ENCODE measurements around the gene TMEM182. TPM values are rescaled to one million over a fixed set of nuclear protein-coding genes. Genes with fewer than 3 reads are reported as not detected.

Gene TMEM182
- total RNA-seq, 4 donors from 2014 or later, result 6.1 to 15.2 (median 8.0) TPM

DNA sequence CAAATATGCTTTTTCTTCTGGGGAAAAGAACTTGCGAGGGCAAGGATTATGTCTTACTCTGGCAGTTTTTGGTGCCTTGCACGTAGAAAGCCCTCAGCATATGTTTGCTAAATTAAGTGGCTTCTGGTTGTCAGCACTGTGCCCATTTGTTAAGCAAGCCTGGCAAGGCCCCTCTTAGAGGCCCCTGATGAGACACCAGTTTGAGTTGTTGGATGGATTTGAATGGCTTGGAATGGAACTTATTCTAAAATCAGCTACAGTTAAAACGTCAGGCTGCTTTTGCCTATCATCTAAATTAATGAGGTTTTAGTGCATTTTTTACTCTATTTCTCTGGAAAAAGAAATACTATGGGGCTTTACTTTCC lies 28.2 kb downstream of the TMEM182 start:
- no peaks in the 10 kb centered on the region for H3K27me3 ChIP-seq
- ATAC-seq, result no peak
- H3K9me3 ChIP-seq, result no peaks in the 10 kb centered on the region
- no peaks in the 10 kb centered on the region for H3K36me3 ChIP-seq
- intact Hi-C loops (cut with DNase I; ENCODE audit: low total_unique reads), result no loop called here
- H3K27ac ChIP-seq, result peak overlapping the region; percentile 19 to 78 (median 69)
- peaks cover 55 to 56% of the 10 kb centered on the region in 2 donors for H3K4me1 ChIP-seq
- TF ChIP-seq POLR2A (IDR thresholded peaks at IDR 0.05), result no peak
- TF ChIP-seq, protein P1, sequence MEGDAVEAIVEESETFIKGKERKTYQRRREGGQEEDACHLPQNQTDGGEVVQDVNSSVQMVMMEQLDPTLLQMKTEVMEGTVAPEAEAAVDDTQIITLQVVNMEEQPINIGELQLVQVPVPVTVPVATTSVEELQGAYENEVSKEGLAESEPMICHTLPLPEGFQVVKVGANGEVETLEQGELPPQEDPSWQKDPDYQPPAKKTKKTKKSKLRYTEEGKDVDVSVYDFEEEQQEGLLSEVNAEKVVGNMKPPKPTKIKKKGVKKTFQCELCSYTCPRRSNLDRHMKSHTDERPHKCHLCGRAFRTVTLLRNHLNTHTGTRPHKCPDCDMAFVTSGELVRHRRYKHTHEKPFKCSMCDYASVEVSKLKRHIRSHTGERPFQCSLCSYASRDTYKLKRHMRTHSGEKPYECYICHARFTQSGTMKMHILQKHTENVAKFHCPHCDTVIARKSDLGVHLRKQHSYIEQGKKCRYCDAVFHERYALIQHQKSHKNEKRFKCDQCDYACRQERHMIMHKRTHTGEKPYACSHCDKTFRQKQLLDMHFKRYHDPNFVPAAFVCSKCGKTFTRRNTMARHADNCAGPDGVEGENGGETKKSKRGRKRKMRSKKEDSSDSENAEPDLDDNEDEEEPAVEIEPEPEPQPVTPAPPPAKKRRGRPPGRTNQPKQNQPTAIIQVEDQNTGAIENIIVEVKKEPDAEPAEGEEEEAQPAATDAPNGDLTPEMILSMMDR (IDR thresholded peaks at IDR 0.05 in 4 of 5, conservative IDR thresholded peaks at IDR 0.05 in 1 of 5), result no peak
- DNase-seq, result no peak
- no peak overlapping the region for H3K4me3 ChIP-seq
- in situ Hi-C loops (cut with MboI; ENCODE audit: low sequenced_read_pairs in 4 of 4), result no loop called here

DNA sequence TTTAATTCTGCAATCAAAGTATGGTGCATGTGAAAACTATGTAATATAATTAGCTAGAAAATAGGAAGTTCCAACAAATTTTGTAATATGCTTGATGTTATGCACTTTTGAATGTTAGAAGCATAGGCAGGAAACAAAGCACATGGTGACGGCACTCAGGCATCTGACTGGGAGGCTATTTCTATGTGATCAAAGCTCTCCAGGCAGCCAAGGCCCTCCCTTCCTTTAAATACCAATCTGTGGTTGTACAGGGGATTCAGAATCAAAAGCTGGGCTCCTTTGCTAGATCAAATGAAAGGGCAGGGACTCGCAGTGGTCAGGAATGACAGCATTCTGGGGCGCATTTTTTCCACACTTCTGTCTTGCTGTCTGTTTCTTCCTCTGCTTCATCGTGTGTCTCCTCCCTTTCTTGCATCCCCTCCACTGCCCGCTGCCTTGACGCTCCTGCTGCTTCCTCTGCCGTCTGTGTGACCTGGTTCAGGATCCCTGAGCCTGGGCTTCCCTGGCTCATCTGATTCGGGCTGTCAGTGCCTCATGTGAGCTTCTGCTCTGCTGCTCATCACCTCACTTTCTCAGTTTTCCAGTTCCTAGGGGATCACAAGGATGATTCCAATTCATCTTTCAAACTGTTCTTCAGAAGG lies 30.9 kb downstream of the TMEM182 start:
- no peaks in the 10 kb centered on the region for H3K9me3 ChIP-seq
- intact Hi-C loops (cut with DNase I; ENCODE audit: low total_unique reads) (no loop called here), in situ Hi-C loops (cut with MboI; ENCODE audit: low sequenced_read_pairs in 4 of 4) (no loop called here)
- no peaks in the 10 kb centered on the region for H3K27me3 ChIP-seq
- DNase-seq (no peak), ATAC-seq (no peak)
- H3K4me3 ChIP-seq, result no peak overlapping the region
- peak overlapping the region in 3 of 4 donors; percentile 32 to 84 (median 51) for H3K27ac ChIP-seq
- no peak for TF ChIP-seq POLR2A (IDR thresholded peaks at IDR 0.05)
- TF ChIP-seq, protein P1 (IDR thresholded peaks at IDR 0.05 in 4 of 5, conservative IDR thresholded peaks at IDR 0.05 in 1 of 5), result no peak
- peaks cover 0 to under 1% of the 10 kb centered on the region in 2 donors for H3K36me3 ChIP-seq
- H3K4me1 ChIP-seq, result peaks cover 58 to 64% of the 10 kb centered on the region in 2 donors

DNA sequence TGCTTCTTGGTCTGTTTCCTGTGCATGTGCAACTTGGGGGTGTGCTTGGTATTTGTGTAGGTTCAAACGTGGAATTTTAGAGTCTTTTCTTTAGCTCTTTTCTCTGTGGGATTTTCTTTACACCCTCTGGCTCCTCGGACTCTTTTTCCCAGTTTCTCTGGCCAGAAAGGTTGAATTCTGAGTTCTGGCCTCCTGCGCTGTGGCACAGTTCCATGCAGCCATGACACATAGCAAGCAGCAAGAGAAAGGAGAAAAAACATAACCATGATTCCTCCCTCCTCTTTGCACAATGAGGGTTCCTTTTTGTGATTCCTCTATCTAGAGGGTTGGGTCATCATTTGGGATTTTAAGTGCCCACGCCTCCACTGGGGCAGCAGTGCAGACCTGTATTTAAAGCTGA lies 33.8 kb downstream of the TMEM182 start:
- Histone ChIP-seq H3K27ac (peak overlapping the region; percentile 14 to 86 (median 70)), H3K36me3 (peaks cover 0 to 9% of the 10 kb centered on the region in 2 donors), H3K27me3 (no peaks in the 10 kb centered on the region), H3K4me1 (peaks cover 30 to 34% of the 10 kb centered on the region in 2 donors), H3K9me3 (no peaks in the 10 kb centered on the region), H3K4me3 (no peak overlapping the region)
- no peak for TF ChIP-seq POLR2A (IDR thresholded peaks at IDR 0.05)
- TF ChIP-seq, protein P1 (IDR thresholded peaks at IDR 0.05 in 4 of 5, conservative IDR thresholded peaks at IDR 0.05 in 1 of 5), result no peak
- intact Hi-C loops (cut with DNase I; ENCODE audit: low total_unique reads), result no loop called here
- DNase-seq (no peak), ATAC-seq (no peak)
- in situ Hi-C loops (cut with MboI; ENCODE audit: low sequenced_read_pairs in 4 of 4), result no loop called here

DNA sequence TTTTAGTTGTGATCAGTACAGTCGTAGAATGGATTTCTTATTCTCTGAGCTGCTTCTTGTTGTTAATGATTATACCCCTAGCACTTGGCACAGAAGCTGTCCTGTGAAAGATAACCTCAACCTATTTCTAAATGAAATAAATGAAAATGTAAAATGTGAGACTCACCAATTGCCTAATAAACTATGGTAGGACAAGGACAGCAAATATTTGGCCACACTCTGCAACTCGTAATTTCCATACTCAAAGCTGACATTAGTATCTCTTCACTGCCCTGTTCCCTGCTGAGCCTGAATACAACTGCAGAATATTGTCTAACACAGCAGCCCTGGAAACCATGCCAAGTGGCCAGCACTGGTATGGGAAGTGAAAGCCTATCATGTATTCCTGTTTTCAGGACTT lies 34.5 kb downstream of the TMEM182 start:
- Histone ChIP-seq H3K36me3 (peaks cover 0 to 9% of the 10 kb centered on the region in 2 donors), H3K27ac (peak overlapping the region; percentile 18 to 86 (median 70)), H3K27me3 (no peaks in the 10 kb centered on the region), H3K4me3 (no peak overlapping the region), H3K9me3 (no peaks in the 10 kb centered on the region), H3K4me1 (peaks cover 27 to 35% of the 10 kb centered on the region in 2 donors)
- TF ChIP-seq, protein P1 (IDR thresholded peaks at IDR 0.05 in 4 of 5, conservative IDR thresholded peaks at IDR 0.05 in 1 of 5), result peak in 1 of 5 experiments; percentile 21
- TF ChIP-seq POLR2A (IDR thresholded peaks at IDR 0.05), result no peak
- in situ Hi-C loops (cut with MboI; ENCODE audit: low sequenced_read_pairs in 4 of 4), result no loop called here
- intact Hi-C loops (cut with DNase I; ENCODE audit: low total_unique reads), result no loop called here
- ATAC-seq (peak in 1 of 2 donors; percentile 42), DNase-seq (peak in 1 of 2 donors; percentile 51)

All from gastrocnemius medialis (tissue), 4 donors.